Fibroblast of villous mesenchyme (primary cell): ENCODE results near the gene LRRC63. TPM values are rescaled to one million over a fixed set of nuclear protein-coding genes. Genes with fewer than 3 reads are reported as not detected.

Experiments used
- DNase-seq: peaks from one replicate; pipeline ENCODE4 v3.0.0-alpha.2; 2010; ENCODE audit warnings: low read depth
- H3K4me3 ChIP-seq: 2 replicates; pipeline ENCODE4 v1.5.1; 2011; ENCODE audit warnings: low read depth, mild to moderate bottlenecking, low read length
- total RNA-seq: library from RNA; depleted of rRNA; stranded (reverse); fragments of >200 nt; gene quantifications from 2 replicates; pipeline ENCODE4 v1.2.3, GENCODE V29; 2012
- TF ChIP-seq, protein P1 (sequence below): IDR thresholded peaks from 2 replicates; pipeline ENCODE4 v1.5.1; 2012; ENCODE audit warnings: low read depth, mild to moderate bottlenecking, low read length; ENCODE audit not compliant: insufficient read depth

LRRC63 gene
- total RNA-seq, 1 donor: not detected

DNA sequence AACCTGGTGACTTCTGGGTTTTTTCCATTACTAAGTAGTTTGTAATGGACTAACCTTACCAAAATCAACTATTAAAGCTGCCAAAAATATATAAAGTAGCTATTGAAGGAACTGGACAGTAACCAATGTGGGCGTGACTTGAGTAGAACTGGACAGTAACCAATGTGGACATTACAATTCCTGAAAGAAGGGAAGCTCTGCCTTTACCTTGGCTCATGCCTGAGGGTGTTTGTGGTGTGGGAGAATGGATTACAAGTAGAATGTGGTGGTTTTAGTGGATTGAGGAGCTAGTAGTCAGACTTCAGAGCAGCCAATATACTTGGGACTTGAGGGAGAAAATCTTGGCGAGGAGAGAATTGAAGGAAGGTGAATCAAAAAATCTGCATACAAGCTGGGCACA is 17.5 kb downstream of the LRRC63 start:
- TF ChIP-seq, protein P1, sequence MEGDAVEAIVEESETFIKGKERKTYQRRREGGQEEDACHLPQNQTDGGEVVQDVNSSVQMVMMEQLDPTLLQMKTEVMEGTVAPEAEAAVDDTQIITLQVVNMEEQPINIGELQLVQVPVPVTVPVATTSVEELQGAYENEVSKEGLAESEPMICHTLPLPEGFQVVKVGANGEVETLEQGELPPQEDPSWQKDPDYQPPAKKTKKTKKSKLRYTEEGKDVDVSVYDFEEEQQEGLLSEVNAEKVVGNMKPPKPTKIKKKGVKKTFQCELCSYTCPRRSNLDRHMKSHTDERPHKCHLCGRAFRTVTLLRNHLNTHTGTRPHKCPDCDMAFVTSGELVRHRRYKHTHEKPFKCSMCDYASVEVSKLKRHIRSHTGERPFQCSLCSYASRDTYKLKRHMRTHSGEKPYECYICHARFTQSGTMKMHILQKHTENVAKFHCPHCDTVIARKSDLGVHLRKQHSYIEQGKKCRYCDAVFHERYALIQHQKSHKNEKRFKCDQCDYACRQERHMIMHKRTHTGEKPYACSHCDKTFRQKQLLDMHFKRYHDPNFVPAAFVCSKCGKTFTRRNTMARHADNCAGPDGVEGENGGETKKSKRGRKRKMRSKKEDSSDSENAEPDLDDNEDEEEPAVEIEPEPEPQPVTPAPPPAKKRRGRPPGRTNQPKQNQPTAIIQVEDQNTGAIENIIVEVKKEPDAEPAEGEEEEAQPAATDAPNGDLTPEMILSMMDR: no peak
- no peak overlapping the region for H3K4me3 ChIP-seq
- DNase-seq: no peak

- DNase-seq: no peak
- TF ChIP-seq, protein P1: no peak
- no peak overlapping the region for H3K4me3 ChIP-seq
These were observed 20.6 kb downstream of the LRRC63 start for GRCh38 chr13:46232281-46232680.

DNA sequence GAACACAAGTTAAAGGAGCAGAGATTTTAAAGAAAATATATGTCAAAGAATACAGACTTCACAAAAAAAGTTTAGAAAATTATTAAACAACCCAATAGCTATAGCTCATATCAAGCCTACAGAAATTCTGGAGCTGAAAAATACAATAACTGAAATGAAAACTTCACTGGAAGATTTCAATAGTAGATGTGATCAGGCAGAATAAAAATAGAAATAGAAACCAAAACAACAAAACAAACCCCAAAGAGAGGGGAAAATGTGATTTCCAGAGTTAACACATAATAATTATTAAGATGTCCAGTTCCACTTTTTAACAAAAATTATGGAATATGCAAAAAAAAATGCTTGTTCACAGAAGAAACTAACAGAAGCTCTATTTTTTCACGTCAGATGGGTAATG is 23.6 kb downstream of the LRRC63 start:
- no peak overlapping the region for H3K4me3 ChIP-seq
- DNase-seq: no peak
- TF ChIP-seq, protein P1: no peak

DNA sequence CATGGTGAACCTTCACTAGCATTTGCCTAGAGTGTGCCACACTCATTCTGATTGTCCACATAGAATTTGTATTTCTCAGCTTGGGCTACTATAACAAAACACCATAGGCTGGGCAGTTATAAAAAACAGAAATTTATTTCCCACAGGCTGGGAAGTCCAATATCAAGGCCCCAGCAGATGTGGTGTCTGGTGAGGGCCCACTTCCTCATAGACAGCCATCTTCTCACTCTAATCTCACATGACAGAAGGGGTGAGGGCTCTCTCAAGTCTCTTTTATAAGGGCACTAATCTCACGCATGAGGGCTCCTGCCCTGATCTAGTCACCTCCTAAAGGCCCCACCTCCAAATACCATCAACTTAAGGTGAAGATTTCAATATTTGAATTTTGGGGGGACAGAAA is 53.6 kb downstream of the LRRC63 start:
- TF ChIP-seq, protein P1: no peak
- no peak for DNase-seq
- no peak overlapping the region for H3K4me3 ChIP-seq

DNA sequence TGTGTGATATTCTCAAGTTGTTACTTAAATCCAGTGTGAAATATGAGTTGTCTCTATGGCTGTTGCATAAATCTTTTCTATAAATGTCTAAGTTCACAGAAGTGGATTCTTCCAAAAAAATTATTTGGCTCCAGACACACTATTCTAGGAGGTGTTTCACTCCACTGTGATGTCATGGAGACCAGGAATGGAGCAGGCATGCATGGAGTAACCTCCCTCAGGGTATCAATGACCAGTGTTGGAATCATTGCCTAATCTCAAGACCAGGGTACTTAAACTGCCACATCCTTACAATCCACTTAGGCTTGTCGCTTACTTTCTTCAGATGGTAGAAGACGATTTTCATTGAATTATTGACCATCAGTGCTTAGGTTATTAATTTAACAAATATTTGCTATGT is 55.4 kb downstream of the LRRC63 start:
- TF ChIP-seq, protein P1: no peak
- H3K4me3 ChIP-seq: no peak overlapping the region
- no peak for DNase-seq

DNA sequence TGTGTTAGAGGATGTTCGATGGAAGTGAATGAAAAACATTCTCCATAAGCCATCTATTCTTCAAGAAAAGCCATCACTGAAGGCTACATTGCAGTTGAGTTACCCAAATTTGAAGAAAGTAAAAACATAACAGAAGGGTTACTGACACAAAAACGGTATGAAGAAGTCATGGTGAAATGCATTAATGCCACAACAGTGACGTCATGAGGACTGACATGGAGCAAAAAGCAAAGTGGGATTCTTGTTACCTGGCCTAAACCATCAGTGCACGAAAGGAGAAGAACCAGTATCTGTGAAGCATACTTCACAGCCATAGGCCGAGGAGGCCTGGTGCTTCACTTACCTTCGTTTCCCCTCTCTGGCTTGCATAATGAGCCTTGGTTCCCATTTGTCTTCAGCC is 58.7 kb downstream of the LRRC63 start:
- H3K4me3 ChIP-seq: no peak overlapping the region
- no peak for DNase-seq
- TF ChIP-seq, protein P1: no peak

DNA sequence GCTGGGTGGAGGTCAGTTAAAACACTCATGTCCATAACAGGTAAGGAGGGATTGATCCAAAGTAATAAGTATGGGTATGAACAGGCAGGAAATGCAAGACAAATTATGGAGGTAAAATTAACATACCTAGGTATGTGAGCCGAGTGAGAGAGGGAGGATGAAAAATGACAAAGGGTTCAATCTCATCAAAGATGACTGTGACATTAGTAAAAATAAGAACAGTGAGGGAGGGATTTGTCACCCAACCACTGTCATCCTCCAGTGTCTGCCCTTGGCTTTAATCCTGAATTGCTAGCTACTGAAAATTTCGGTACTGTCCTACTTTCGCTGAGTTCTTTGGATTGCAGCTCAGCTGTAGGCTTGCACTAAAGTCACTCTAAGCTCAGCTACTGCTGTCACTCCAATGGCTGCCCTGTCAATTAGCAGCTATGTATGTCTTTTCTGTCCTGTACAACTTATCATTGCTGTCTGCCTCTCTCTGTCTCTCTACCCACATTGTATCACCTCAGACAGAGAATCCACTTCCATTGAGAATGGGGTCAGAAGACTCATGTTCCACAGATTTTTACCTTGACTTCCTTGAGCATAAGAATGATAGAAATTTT is 62.5 kb downstream of the LRRC63 start:
- H3K4me3 ChIP-seq: no peak overlapping the region
- DNase-seq: no peak
- TF ChIP-seq, protein P1: no peak
